Measurements from ENCODE around the gene EFCAB14. TPM values are rescaled to one million over a fixed set of nuclear protein-coding genes. Genes with fewer than 3 reads are reported as not detected.

EFCAB14 gene
- total and polyA plus RNA-seq, 2 experiments from 2014 or later, result 23.3 to 49.0 TPM

DNA sequence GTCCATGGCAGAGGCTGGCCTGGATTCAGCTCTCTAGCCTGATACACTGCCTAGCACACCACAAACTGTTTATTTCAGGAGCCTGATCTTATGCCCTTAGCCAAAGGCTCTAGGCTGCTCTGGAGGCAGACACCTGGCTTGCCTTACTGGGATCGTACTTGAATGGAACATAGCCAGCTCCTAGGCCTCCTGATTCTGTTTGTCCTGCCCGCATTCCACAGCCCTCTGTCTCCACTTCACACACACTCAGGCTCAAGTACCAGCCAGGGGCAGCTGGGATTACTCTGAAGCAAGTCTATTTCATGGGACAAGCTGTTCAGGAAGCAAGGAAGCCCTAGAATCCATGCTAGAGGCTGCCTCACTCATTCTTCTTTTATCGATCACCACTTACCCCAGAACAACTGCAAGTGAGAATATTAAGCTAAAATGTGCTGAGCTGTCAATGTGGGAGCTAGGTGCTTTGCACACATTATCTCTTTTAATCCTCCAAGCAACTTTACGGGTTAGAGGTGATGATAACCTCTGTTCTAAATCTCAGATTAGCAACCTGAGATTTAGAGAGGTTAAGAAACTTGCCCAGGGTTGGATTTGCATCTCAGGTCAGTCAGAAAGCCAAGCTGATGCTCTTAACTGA lies 48.9 kb upstream of the EFCAB14 start:
- Mint-ChIP-seq H3K4me1 (no peaks in the 10 kb centered on the region; the same call in 2 of the 3 replicates), H3K4me3 (no peak overlapping the region), H3K27ac (no peak overlapping the region), H3K36me3 (ENCODE audit: low read depth) (peaks cover 34% of the 10 kb centered on the region), H3K9me3 (peaks cover 48% of the 10 kb centered on the region), H3K27me3 (ENCODE audit: insufficient read depth, low read depth, poor library complexity) (peaks cover 10% of the 10 kb centered on the region)
- H3K36me3 ChIP-seq (ENCODE audit: insufficient read depth), result no peaks in the 10 kb centered on the region; the same call in 1 of the 2 replicates
- H3K9me2 ChIP-seq (ENCODE audit: insufficient read depth), result peaks cover 4% of the 10 kb centered on the region; the same call in 1 of the 2 replicates
- no peaks in the 10 kb centered on the region for H3F3A ChIP-seq (replicated peaks; ENCODE audit: low read depth)
- H3K27ac ChIP-seq (ENCODE audit: low read depth), result no peak overlapping the region
- peak overlapping the region; percentile 43; the same call in 1 of the 2 replicates for H2AFZ ChIP-seq
- no peaks in the 10 kb centered on the region for H3K79me2 ChIP-seq (replicated peaks; ENCODE audit: insufficient read depth)
- no peaks in the 10 kb centered on the region for H4K20me1 ChIP-seq (replicated peaks; ENCODE audit: insufficient read depth)
- DNase-seq (ENCODE audit: low spot score) (no peak), ATAC-seq (no peak)
- H3K27me3 ChIP-seq (ENCODE audit: insufficient read depth), result no peaks in the 10 kb centered on the region
- H3K4me2 ChIP-seq, result no peak overlapping the region
- no peaks in the 10 kb centered on the region for H3K4me1 ChIP-seq (ENCODE audit: insufficient read depth)
- TF ChIP-seq, protein P1, sequence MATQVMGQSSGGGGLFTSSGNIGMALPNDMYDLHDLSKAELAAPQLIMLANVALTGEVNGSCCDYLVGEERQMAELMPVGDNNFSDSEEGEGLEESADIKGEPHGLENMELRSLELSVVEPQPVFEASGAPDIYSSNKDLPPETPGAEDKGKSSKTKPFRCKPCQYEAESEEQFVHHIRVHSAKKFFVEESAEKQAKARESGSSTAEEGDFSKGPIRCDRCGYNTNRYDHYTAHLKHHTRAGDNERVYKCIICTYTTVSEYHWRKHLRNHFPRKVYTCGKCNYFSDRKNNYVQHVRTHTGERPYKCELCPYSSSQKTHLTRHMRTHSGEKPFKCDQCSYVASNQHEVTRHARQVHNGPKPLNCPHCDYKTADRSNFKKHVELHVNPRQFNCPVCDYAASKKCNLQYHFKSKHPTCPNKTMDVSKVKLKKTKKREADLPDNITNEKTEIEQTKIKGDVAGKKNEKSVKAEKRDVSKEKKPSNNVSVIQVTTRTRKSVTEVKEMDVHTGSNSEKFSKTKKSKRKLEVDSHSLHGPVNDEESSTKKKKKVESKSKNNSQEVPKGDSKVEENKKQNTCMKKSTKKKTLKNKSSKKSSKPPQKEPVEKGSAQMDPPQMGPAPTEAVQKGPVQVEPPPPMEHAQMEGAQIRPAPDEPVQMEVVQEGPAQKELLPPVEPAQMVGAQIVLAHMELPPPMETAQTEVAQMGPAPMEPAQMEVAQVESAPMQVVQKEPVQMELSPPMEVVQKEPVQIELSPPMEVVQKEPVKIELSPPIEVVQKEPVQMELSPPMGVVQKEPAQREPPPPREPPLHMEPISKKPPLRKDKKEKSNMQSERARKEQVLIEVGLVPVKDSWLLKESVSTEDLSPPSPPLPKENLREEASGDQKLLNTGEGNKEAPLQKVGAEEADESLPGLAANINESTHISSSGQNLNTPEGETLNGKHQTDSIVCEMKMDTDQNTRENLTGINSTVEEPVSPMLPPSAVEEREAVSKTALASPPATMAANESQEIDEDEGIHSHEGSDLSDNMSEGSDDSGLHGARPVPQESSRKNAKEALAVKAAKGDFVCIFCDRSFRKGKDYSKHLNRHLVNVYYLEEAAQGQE (IDR thresholded peaks at IDR 0.05; ENCODE audit: unreplicated experiment), result no peak
- TF ChIP-seq NANOG (IDR thresholded peaks at IDR 0.05; ENCODE audit: borderline replicate concordance), result no peak
- TF ChIP-seq EZH2 (IDR thresholded peaks at IDR 0.05; ENCODE audit: low read depth, unreplicated experiment), result no peak
- TF ChIP-seq ZNF114 (CRISPR knock-in tag; IDR thresholded peaks at IDR 0.05), result no peak
- TF ChIP-seq CTCF (conservative IDR thresholded peaks at IDR 0.05; ENCODE audit: low read depth in 2 of 2), result no peak
- TF ChIP-seq JUNB (IDR thresholded peaks at IDR 0.05; ENCODE audit: unreplicated experiment), result no peak
- TF ChIP-seq ETS1 (IDR thresholded peaks at IDR 0.05), result no peak
- no peak for TF ChIP-seq STAT1 (IDR thresholded peaks at IDR 0.05; ENCODE audit: unreplicated experiment)
- no peak for TF ChIP-seq POLR2AphosphoS5 (IDR thresholded peaks at IDR 0.05; ENCODE audit: low read depth)
- TF ChIP-seq, protein P2, sequence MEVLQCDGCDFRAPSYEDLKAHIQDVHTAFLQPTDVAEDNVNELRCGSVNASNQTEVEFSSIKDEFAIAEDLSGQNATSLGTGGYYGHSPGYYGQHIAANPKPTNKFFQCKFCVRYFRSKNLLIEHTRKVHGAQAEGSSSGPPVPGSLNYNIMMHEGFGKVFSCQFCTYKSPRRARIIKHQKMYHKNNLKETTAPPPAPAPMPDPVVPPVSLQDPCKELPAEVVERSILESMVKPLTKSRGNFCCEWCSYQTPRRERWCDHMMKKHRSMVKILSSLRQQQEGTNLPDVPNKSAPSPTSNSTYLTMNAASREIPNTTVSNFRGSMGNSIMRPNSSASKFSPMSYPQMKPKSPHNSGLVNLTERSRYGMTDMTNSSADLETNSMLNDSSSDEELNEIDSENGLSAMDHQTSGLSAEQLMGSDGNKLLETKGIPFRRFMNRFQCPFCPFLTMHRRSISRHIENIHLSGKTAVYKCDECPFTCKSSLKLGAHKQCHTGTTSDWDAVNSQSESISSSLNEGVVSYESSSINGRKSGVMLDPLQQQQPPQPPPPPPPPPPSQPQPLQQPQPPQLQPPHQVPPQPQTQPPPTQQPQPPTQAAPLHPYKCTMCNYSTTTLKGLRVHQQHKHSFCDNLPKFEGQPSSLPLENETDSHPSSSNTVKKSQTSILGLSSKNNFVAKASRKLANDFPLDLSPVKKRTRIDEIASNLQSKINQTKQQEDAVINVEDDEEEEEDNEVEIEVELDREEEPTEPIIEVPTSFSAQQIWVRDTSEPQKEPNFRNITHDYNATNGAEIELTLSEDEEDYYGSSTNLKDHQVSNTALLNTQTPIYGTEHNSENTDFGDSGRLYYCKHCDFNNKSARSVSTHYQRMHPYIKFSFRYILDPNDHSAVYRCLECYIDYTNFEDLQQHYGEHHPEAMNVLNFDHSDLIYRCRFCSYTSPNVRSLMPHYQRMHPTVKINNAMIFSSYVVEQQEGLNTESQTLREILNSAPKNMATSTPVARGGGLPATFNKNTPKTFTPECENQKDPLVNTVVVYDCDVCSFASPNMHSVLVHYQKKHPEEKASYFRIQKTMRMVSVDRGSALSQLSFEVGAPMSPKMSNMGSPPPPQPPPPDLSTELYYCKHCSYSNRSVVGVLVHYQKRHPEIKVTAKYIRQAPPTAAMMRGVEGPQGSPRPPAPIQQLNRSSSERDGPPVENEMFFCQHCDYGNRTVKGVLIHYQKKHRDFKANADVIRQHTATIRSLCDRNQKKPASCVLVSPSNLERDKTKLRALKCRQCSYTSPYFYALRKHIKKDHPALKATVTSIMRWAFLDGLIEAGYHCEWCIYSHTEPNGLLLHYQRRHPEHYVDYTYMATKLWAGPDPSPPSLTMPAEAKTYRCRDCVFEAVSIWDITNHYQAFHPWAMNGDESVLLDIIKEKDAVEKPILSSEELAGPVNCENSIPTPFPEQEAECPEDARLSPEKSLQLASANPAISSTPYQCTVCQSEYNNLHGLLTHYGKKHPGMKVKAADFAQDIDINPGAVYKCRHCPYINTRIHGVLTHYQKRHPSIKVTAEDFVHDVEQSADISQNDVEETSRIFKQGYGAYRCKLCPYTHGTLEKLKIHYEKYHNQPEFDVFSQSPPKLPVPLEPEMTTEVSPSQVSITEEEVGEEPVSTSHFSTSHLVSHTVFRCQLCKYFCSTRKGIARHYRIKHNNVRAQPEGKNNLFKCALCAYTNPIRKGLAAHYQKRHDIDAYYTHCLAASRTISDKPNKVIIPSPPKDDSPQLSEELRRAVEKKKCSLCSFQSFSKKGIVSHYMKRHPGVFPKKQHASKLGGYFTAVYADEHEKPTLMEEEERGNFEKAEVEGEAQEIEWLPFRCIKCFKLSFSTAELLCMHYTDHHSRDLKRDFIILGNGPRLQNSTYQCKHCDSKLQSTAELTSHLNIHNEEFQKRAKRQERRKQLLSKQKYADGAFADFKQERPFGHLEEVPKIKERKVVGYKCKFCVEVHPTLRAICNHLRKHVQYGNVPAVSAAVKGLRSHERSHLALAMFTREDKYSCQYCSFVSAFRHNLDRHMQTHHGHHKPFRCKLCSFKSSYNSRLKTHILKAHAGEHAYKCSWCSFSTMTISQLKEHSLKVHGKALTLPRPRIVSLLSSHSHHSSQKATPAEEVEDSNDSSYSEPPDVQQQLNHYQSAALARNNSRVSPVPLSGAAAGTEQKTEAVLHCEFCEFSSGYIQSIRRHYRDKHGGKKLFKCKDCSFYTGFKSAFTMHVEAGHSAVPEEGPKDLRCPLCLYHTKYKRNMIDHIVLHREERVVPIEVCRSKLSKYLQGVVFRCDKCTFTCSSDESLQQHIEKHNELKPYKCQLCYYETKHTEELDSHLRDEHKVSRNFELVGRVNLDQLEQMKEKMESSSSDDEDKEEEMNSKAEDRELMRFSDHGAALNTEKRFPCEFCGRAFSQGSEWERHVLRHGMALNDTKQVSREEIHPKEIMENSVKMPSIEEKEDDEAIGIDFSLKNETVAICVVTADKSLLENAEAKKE (CRISPR knock-in tag; IDR thresholded peaks at IDR 0.05), result no peak
- TF ChIP-seq CREB1 (CRISPR knock-in tag; IDR thresholded peaks at IDR 0.05; ENCODE audit: low read depth), result no peak
- H3K4me3 ChIP-seq, result no peak overlapping the region
